ENCODE data around the gene CELA2B. TPM values are rescaled to one million over a fixed set of nuclear protein-coding genes. Genes with fewer than 3 reads are reported as not detected.

The CELA2B gene
- total RNA-seq, 6 experiments from 2014 or later: not detected

DNA sequence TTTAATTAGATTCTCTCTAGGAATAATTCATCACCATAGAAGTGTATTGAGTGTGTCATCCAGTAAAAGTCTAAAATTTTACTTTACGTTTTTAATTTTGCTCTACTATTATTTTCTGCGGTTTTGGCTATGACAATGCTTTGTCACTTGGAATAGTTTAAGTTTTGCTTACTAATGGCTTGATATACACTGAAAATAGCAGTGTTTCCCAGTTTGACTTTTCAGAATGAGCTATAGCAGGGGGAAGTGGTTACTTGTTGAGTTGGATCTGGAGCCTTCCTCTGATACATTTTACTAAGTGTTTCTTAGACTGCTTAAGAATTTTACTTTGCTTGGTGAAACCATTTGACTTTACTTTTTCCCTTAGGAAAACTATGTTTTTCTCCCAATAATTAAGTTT is 55.8 kb downstream of the CELA2B start:
- DNase-seq (no peak), ATAC-seq (no peak)
- no peak overlapping the region for H3K4me3 ChIP-seq
- no peak overlapping the region for H3K27ac ChIP-seq
- TF ChIP-seq, protein P1, sequence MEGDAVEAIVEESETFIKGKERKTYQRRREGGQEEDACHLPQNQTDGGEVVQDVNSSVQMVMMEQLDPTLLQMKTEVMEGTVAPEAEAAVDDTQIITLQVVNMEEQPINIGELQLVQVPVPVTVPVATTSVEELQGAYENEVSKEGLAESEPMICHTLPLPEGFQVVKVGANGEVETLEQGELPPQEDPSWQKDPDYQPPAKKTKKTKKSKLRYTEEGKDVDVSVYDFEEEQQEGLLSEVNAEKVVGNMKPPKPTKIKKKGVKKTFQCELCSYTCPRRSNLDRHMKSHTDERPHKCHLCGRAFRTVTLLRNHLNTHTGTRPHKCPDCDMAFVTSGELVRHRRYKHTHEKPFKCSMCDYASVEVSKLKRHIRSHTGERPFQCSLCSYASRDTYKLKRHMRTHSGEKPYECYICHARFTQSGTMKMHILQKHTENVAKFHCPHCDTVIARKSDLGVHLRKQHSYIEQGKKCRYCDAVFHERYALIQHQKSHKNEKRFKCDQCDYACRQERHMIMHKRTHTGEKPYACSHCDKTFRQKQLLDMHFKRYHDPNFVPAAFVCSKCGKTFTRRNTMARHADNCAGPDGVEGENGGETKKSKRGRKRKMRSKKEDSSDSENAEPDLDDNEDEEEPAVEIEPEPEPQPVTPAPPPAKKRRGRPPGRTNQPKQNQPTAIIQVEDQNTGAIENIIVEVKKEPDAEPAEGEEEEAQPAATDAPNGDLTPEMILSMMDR (IDR thresholded peaks at IDR 0.05): no peak
- no peak for TF ChIP-seq POLR2A (IDR thresholded peaks at IDR 0.05)
- 60% methylated on average over 2 of the region's 2 CpGs for WGBS (ENCODE audit: insufficient coverage, low coverage, low lambda C conversion rate, missing lambda C conversion rate)
- intact Hi-C loops (cut with DNase I): no loop called here
- H3K27me3 ChIP-seq: no peaks in the 10 kb centered on the region
- H3K36me3 ChIP-seq: peaks cover 0 to 29% (median 0%) of the 10 kb centered on the region in 4 donors
- H3K9me3 ChIP-seq: no peaks in the 10 kb centered on the region
- H3K4me1 ChIP-seq: peaks cover 0 to 10% (median 9%) of the 10 kb centered on the region in 4 donors

DNA sequence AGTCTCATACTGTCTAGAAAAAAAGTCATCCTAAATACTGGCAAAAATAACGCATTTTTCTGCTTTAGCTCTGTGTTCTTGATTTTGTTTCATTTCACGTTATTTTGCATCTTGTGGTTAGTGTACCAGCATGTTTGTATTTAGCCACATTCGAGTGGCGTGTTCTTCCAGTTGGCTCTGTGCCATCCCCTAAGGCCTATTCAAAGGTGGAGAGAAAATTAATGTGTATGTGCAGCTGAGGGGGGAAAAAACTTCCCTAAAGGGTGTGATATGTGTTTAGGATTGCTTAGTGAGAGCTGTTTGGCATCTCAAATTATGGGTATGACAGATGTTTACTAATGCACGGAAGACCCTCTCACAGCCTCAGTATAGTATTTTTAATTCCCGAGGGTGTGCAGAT is 62.9 kb downstream of the CELA2B start:
- intact Hi-C loops (cut with DNase I): no loop called here
- no peaks in the 10 kb centered on the region for H3K9me3 ChIP-seq
- DNase-seq (no peak), ATAC-seq (no peak)
- peaks cover 0 to 68% (median 8%) of the 10 kb centered on the region in 4 donors for H3K36me3 ChIP-seq
- TF ChIP-seq, protein P1 (IDR thresholded peaks at IDR 0.05): no peak
- TF ChIP-seq POLR2A (IDR thresholded peaks at IDR 0.05): no peak
- no peaks in the 10 kb centered on the region for H3K27me3 ChIP-seq
- no peak overlapping the region for H3K4me3 ChIP-seq
- H3K4me1 ChIP-seq: no peaks in the 10 kb centered on the region
- no peak overlapping the region for H3K27ac ChIP-seq
- 69% methylated on average over 6 of the region's 6 CpGs for WGBS (ENCODE audit: insufficient coverage, low coverage, low lambda C conversion rate, missing lambda C conversion rate)

DNA sequence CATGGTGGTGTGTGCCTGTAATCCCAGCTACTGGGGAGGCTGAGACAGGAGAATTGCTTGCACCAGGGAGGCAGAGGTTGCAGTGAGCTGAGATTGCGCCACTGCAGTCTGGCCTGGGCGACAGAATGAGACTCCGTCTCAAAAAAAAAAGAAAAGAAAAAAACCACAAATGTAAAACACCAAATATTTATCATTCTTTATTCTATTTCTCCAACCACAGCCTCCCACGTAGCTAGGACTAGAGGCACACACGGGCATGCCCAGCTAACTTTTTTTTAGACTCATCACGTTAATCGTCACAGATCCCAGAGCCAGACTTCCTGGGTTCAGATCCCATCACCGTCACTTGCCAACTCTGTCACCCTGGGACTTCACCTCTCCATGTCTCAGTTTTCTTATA is 64.3 kb downstream of the CELA2B start:
- Histone ChIP-seq H3K9me3 (no peaks in the 10 kb centered on the region), H3K36me3 (peaks cover 0 to 64% (median 11%) of the 10 kb centered on the region in 4 donors), H3K4me3 (no peak overlapping the region), H3K27ac (no peak overlapping the region), H3K4me1 (no peaks in the 10 kb centered on the region), H3K27me3 (no peaks in the 10 kb centered on the region)
- WGBS (ENCODE audit: insufficient coverage, low coverage, low lambda C conversion rate, missing lambda C conversion rate): 83% methylated on average over 5 of the region's 8 CpGs
- intact Hi-C loops (cut with DNase I): no loop called here
- ATAC-seq (no peak), DNase-seq (no peak)
- TF ChIP-seq POLR2A (IDR thresholded peaks at IDR 0.05): no peak
- TF ChIP-seq, protein P1 (IDR thresholded peaks at IDR 0.05): no peak

Other genes with a start within 250 kb of the CELA2B start
- gene FHAD1, start 228.9 kb upstream of the CELA2B start, total RNA-seq: under 1 TPM in 3 of 6 experiments, not detected in 3; 0.06 to 0.53 (median 0.12) TPM
- 10 to 100 TPM in 5 of 6 experiments, 1 to 10 TPM in 1; 9.9 to 19.4 (median 15.6) TPM for gene EFHD2, start 66.2 kb upstream of the CELA2B start, total RNA-seq
- not detected for gene CTRC, start 37.7 kb upstream of the CELA2B start, total RNA-seq
- gene CELA2A, start 19.4 kb upstream of the CELA2B start, total RNA-seq: not detected
- gene CASP9, start 48.1 kb downstream of the CELA2B start, total RNA-seq: 1 to 10 TPM; 2.3 to 9.0 (median 8.2) TPM
- gene DNAJC16, start 50.7 kb downstream of the CELA2B start, total RNA-seq: 10 to 100 TPM in 4 of 6 experiments, 1 to 10 TPM in 2; 8.4 to 15.0 (median 11.9) TPM
- 10 to 100 TPM; 49.4 to 79.9 (median 66.1) TPM for gene AGMAT, start 108.9 kb downstream of the CELA2B start, total RNA-seq
- 10 to 100 TPM; 24.9 to 70.0 (median 42.9) TPM for gene DDI2, start 141.4 kb downstream of the CELA2B start, total RNA-seq
- 10 to 100 TPM; 15.6 to 27.9 (median 20.2) TPM for gene PLEKHM2, start 208.2 kb downstream of the CELA2B start, total RNA-seq

Measured in right lobe of liver (tissue), 6 donors.